ENCODE measurements around the gene HOXD8. TPM values are rescaled to one million over a fixed set of nuclear protein-coding genes. Genes with fewer than 3 reads are reported as not detected.

HOXD8 gene
- total RNA-seq, 1 experiment from 2014 or later = 1.9 TPM

- Histone ChIP-seq H3K4me1 (ENCODE audit: insufficient read depth, low read length) (peaks cover 4% of the 10 kb centered on the region; the same call in 1 of the 2 replicates), H3K4me3 (ENCODE audit: low read length) (no peak overlapping the region), H3K4me2 (ENCODE audit: low read length) (no peak overlapping the region), H3K9me3 (ENCODE audit: low read length) (no peaks in the 10 kb centered on the region), H3K27me3 (ENCODE audit: low read length) (peaks cover 43% of the 10 kb centered on the region), H2AFZ (ENCODE audit: low read length) (no peak overlapping the region), H3K9ac (ENCODE audit: low read length) (no peak overlapping the region), H3K79me2 (ENCODE audit: low read length) (no peaks in the 10 kb centered on the region), H3F3A (ENCODE audit: low read length, unreplicated experiment) (no peaks in the 10 kb centered on the region), H3K9me2 (replicated peaks; ENCODE audit: low read length) (no peaks in the 10 kb centered on the region), H3K27ac (ENCODE audit: low read length) (no peak overlapping the region), H3K36me3 (ENCODE audit: low read depth, low read length) (no peaks in the 10 kb centered on the region), H4K20me1 (ENCODE audit: low read length) (no peaks in the 10 kb centered on the region)
- POLR2A ChIA-PET (ENCODE audit: unreplicated experiment) = no interaction called here
- CTCF ChIA-PET = no interaction called here
- ATAC-seq (no peak), DNase-seq (no peak)
- intact Hi-C loops (cut with micrococcal nuclease) = no loop called here
- TF ChIP-seq CTCF (conservative IDR thresholded peaks at IDR 0.05; ENCODE audit: low read depth, low read length) (no peak), EZH2phosphoT487 (IDR thresholded peaks at IDR 0.05; ENCODE audit: borderline replicate concordance, low read length) (no peak), EZH2 (IDR thresholded peaks at IDR 0.05; ENCODE audit: low read length, unreplicated experiment) (no peak)
- no TSS peak for BruUV-seq (replicated peaks)
These were observed 47.5 kb upstream of the HOXD8 start for GRCh38 chr2:176081837-176082524.

GRCh38 chr2:176082525-176082823, 47.0 kb upstream of the HOXD8 start:
- ChIA-PET CTCF (no interaction called here), POLR2A (ENCODE audit: unreplicated experiment) (no interaction called here)
- ATAC-seq = no peak
- intact Hi-C loops (cut with micrococcal nuclease) = no loop called here
- no TSS peak for BruUV-seq (replicated peaks)
- Histone ChIP-seq H3F3A (ENCODE audit: low read length, unreplicated experiment) (no peaks in the 10 kb centered on the region), H3K4me1 (ENCODE audit: insufficient read depth, low read length) (peaks cover 4% of the 10 kb centered on the region; the same call in 1 of the 2 replicates), H3K9me2 (replicated peaks; ENCODE audit: low read length) (no peaks in the 10 kb centered on the region), H3K9me3 (ENCODE audit: low read length) (no peaks in the 10 kb centered on the region), H2AFZ (ENCODE audit: low read length) (no peak overlapping the region), H3K4me2 (ENCODE audit: low read length) (no peak overlapping the region), H3K9ac (ENCODE audit: low read length) (no peak overlapping the region), H3K27ac (ENCODE audit: low read length) (no peak overlapping the region), H3K4me3 (ENCODE audit: low read length) (no peak overlapping the region), H4K20me1 (ENCODE audit: low read length) (no peaks in the 10 kb centered on the region), H3K36me3 (ENCODE audit: low read depth, low read length) (no peaks in the 10 kb centered on the region), H3K79me2 (ENCODE audit: low read length) (no peaks in the 10 kb centered on the region), H3K27me3 (ENCODE audit: low read length) (peaks cover 38% of the 10 kb centered on the region)
- no peak for TF ChIP-seq EZH2phosphoT487 (IDR thresholded peaks at IDR 0.05; ENCODE audit: borderline replicate concordance, low read length)
- no peak for TF ChIP-seq CTCF (conservative IDR thresholded peaks at IDR 0.05; ENCODE audit: low read depth, low read length)
- TF ChIP-seq EZH2 (IDR thresholded peaks at IDR 0.05; ENCODE audit: low read length, unreplicated experiment) = no peak
- DNase-seq = no peak

DNA sequence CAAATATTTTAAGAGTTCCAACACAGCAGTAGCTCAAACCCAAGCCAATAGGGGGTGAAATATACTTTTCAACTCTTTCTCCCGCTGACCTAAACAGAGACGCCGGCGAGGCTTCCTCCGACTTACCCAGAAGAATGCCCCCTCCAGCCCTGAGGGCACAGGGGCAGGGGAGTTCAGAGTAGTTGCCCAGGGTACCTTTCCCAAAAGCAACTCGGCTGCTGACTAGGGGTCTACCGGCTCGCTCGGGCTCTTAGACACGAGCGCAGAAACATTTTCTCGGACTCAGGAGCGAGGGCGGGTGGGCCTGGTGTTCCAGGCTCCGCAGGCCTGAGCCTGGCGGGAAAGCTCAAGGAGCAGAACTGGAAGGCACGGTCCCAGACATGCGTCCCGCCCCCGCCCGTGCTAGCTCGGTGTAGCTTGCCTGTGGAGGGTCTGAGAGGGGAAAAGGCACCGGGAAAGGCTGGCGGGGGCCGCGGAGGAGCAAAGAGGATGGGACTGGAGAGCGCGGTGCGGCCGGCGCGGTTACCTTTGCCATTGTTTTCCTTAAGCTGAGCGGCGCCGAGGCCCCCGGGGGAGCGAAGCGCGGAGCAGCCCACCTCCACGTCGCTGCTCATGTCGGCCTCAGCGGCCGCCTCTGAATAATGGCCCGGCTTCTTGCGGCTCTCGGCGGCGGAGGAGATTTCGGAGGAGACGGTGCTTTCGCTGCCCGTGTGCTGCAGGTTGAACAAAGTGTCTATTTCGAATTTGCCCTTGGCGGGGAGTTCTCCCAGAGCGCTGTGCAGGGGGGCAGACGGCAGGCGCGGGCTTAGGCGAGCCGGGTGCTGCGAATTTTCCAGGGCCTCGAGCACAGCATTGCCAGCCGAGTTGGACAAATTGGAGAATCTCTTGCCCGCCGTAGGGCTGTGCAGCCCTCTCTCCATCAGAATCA, 46.4 kb upstream of the HOXD8 start:
- no peaks in the 10 kb centered on the region for H3F3A ChIP-seq (ENCODE audit: low read length, unreplicated experiment)
- intact Hi-C loops (cut with micrococcal nuclease) = no loop called here
- no peaks in the 10 kb centered on the region for H4K20me1 ChIP-seq (ENCODE audit: low read length)
- no peak overlapping the region for H3K27ac ChIP-seq (ENCODE audit: low read length)
- no TSS peak for BruUV-seq (replicated peaks)
- H3K4me2 ChIP-seq (ENCODE audit: low read length) = no peak overlapping the region
- ATAC-seq = no peak
- H3K9me3 ChIP-seq (ENCODE audit: low read length) = no peaks in the 10 kb centered on the region
- H3K4me3 ChIP-seq (ENCODE audit: low read length) = no peak overlapping the region
- H3K4me1 ChIP-seq (ENCODE audit: insufficient read depth, low read length) = peaks cover 9% of the 10 kb centered on the region
- no peak for TF ChIP-seq CTCF (conservative IDR thresholded peaks at IDR 0.05; ENCODE audit: low read depth, low read length)
- TF ChIP-seq EZH2 (IDR thresholded peaks at IDR 0.05; ENCODE audit: low read length, unreplicated experiment) = no peak
- TF ChIP-seq EZH2phosphoT487 (IDR thresholded peaks at IDR 0.05; ENCODE audit: borderline replicate concordance, low read length) = no peak
- no peak for DNase-seq
- ChIA-PET POLR2A (ENCODE audit: unreplicated experiment) (no interaction called here), CTCF (no interaction called here)
- H3K9ac ChIP-seq (ENCODE audit: low read length) = no peak overlapping the region
- H3K79me2 ChIP-seq (ENCODE audit: low read length) = no peaks in the 10 kb centered on the region
- H3K27me3 ChIP-seq (ENCODE audit: low read length) = peaks cover 34% of the 10 kb centered on the region
- H3K36me3 ChIP-seq (ENCODE audit: low read depth, low read length) = no peaks in the 10 kb centered on the region
- no peaks in the 10 kb centered on the region for H3K9me2 ChIP-seq (replicated peaks; ENCODE audit: low read length)
- no peak overlapping the region for H2AFZ ChIP-seq (ENCODE audit: low read length)
